D721Med (cell line): ENCODE results near the gene BSND.
A peak's percentile ranks its signal among the peaks of the same experiment; 100 is the strongest.

Experiments used
- DNase-seq: peaks from one replicate; pipeline ENCODE4 v3.0.0; 2011; ENCODE audit warnings: low spot score; ENCODE audit not compliant: insufficient read length
- FAIRE-seq: peaks from 2 replicates; lab custom pipeline; 2011; peaks lifted over from hg19 to GRCh38; lab: Jason Lieb, UNC
- CTCF ChIP-seq: IDR thresholded peaks from 2 replicates; pipeline ENCODE4 v1.5.1; 2012; ENCODE audit warnings: mild to moderate bottlenecking, control low read depth; ENCODE audit not compliant: insufficient read depth; ENCODE audit errors: missing control alignments

Gene BSND

GRCh38 chr1:55047611-55048010 is 48.9 kb downstream of the BSND start:
- no peak for TF ChIP-seq CTCF
- FAIRE-seq (no peak), DNase-seq (no peak)

GRCh38 chr1:55048453-55049270 is 49.9 kb downstream of the BSND start:
- FAIRE-seq (no peak), DNase-seq (peak; percentile 91)
- no peak for TF ChIP-seq CTCF

GRCh38 chr1:55049271-55049913 is 50.7 kb downstream of the BSND start:
- FAIRE-seq = no peak

GRCh38 chr1:55049914-55050278 is 51.2 kb downstream of the BSND start:
- TF ChIP-seq CTCF = no peak
- FAIRE-seq = no peak
- no peak for DNase-seq

More at GRCh38 chr1:55049271-55049913, 50.7 kb downstream of the BSND start:
- no peak for TF ChIP-seq CTCF
- no peak for DNase-seq

- TF ChIP-seq CTCF = no peak
- FAIRE-seq (no peak), DNase-seq (no peak)
Measured at GRCh38 chr1:55050283-55050682, 51.5 kb downstream of the BSND start.

GRCh38 chr1:55051169-55051568 is 52.4 kb downstream of the BSND start:
- DNase-seq (no peak), FAIRE-seq (no peak)
- no peak for TF ChIP-seq CTCF

- FAIRE-seq (no peak), DNase-seq (no peak)
- TF ChIP-seq CTCF = no peak
Measured at GRCh38 chr1:55051621-55052020, 52.9 kb downstream of the BSND start.
